Ishikawa (cell line): ENCODE data around the gene ENHO.

Source experiments
- EGR1 ChIP-seq: IDR thresholded peaks from 2 replicates; pipeline ENCODE4 v1.6.1; 2012
- EP300 ChIP-seq: IDR thresholded peaks from 2 replicates; pipeline ENCODE4 v1.6.1; 2012; ENCODE audit warnings: borderline replicate concordance
- FOXM1 ChIP-seq: IDR thresholded peaks from 2 replicates; pipeline ENCODE4 v1.6.1; 2012; ENCODE audit warnings: low read depth, borderline replicate concordance
- REST ChIP-seq: IDR thresholded peaks from 2 replicates; pipeline ENCODE4 v1.6.1; 2012; ENCODE audit warnings: low read depth, mild to moderate bottlenecking
- USF1 ChIP-seq: IDR thresholded peaks from 2 replicates; pipeline ENCODE4 v1.6.1; 2012
- YY1 ChIP-seq: IDR thresholded peaks from 2 replicates; pipeline ENCODE4 v1.6.1; 2012; ENCODE audit warnings: low read depth

DNA sequence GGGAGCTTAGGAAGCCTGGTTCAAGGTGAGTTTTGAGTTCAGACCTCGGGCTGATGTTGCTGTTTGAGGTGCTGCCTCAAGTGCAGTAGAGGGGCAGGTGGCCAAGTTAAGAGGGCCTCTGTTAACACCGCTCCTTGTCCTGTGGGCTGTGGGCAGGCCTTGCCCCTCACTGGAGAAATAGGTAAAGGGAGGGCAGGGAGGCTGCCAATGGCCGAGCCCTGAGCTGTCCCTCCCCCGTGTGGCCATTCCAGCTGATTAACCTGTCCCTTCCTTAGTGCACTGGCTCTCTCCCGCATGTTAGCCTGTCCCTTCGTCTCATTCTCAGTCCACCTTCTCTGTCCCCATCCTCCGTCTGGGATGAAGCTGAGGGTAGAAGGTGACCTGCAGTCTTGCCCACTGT, 45.3 kb upstream of the ENHO start:
- TF ChIP-seq YY1 (no peak), EP300 (no peak), FOXM1 (no peak), REST (no peak), USF1 (no peak), EGR1 (no peak)
